Caco-2 (cell line): Measurements from ENCODE around the gene TMEM232. TPM values are rescaled to one million over a fixed set of nuclear protein-coding genes. Genes with fewer than 3 reads are reported as not detected.

ENCODE experiments used
- BruUV-seq: library from RNA; stranded (reverse); fragments of 400-500 nt; replicated peaks from 2 replicates; lab custom pipeline; 2021; lab: Mats Ljungman, UMichigan
- CTCF ChIA-PET: fragments of 300-600 bp; sonication (Branson Sonifier 250); formaldehyde crosslinking; loops from one replicate; lab custom pipeline; 2022; ENCODE audit warnings: antibody characterized with exemption; lab: Charles Lee
- POLR2A ChIA-PET: fragments of 300-600 bp; sonication (Branson Sonifier 250); formaldehyde crosslinking; loops from one replicate; lab custom pipeline; 2022; ENCODE audit warnings: antibody characterized with exemption; lab: Charles Lee
- DNase-seq, 2 experiments: peaks; one replicate each; pipeline versions ENCODE4 v3.0.0 to v3.0.0-alpha.2; 2020 to 2022
- H3K27me3 ChIP-seq: replicated peaks from 2 replicates; pipeline ENCODE4 v1.6.0; 2011; ENCODE audit warnings: low read length; ENCODE audit not compliant: control insufficient read depth, insufficient read depth
- H3K36me3 ChIP-seq: 2 replicates; pipeline ENCODE4 v1.5.1; 2011; ENCODE audit warnings: low read length; ENCODE audit not compliant: control insufficient read depth, insufficient read depth
- H3K4me1 ChIP-seq: fragments of 250-450 bp; sonication (Bioruptor Pico); 2 replicates; pipeline ENCODE4 v1.5.1; 2020; ENCODE audit warnings: mild to moderate bottlenecking
- H3K4me3 ChIP-seq: 2 replicates; pipeline ENCODE4 v1.5.1; 2011; ENCODE audit warnings: low read depth, mild to moderate bottlenecking, control low read depth, low read length
- H3K9me3 ChIP-seq: fragments of 250-450 bp; sonication (Bioruptor Pico); 2 replicates; pipeline ENCODE4 v1.5.1; 2020; ENCODE audit warnings: mild to moderate bottlenecking, moderate library complexity
- H3K27ac Mint-ChIP-seq: one replicate; pipeline ENCODE4 v1.8.0; 2022; ENCODE audit warnings: mixed read lengths; ENCODE audit not compliant: unreplicated experiment
- H3K27me3 Mint-ChIP-seq: one replicate; pipeline ENCODE4 v1.8.0; 2022; ENCODE audit warnings: mixed read lengths; ENCODE audit not compliant: insufficient read depth, unreplicated experiment
- H3K36me3 Mint-ChIP-seq: one replicate; pipeline ENCODE4 v1.8.0; 2022; ENCODE audit warnings: mild to moderate bottlenecking, mixed read lengths; ENCODE audit not compliant: insufficient read depth, unreplicated experiment
- H3K4me1 Mint-ChIP-seq: one replicate; pipeline ENCODE4 v1.8.0; 2022; ENCODE audit warnings: low read depth, mixed read lengths; ENCODE audit not compliant: unreplicated experiment
- H3K4me3 Mint-ChIP-seq: one replicate; pipeline ENCODE4 v1.8.0; 2022; ENCODE audit warnings: mild to moderate bottlenecking, moderate library complexity, mixed read lengths; ENCODE audit not compliant: unreplicated experiment
- H3K9me3 Mint-ChIP-seq: one replicate; pipeline ENCODE4 v1.8.0; 2022; ENCODE audit warnings: mixed read lengths; ENCODE audit not compliant: unreplicated experiment
- CTCF ChIP-seq, 2 experiments: fragments of 200-600 bp in 1 of 2; IDR thresholded peaks; 1 replicate in 1 of 2; 2 replicates in 1 of 2; pipeline versions ENCODE4 v1.5.1 to v1.8.0; 2011 to 2022; ENCODE audit warnings: antibody characterized with exemption in 1 of 2, control low read depth in 1 of 2, inconsistent platforms in 1 of 2, low read depth in 1 of 2, low read length in 1 of 2, mild to moderate bottlenecking in 1 of 2, moderate library complexity in 1 of 2; ENCODE audit not compliant: insufficient read depth in 1 of 2, severe bottlenecking in 1 of 2, unreplicated experiment in 1 of 2
- intact Hi-C: fragments of 100-400 bp; cut with micrococcal nuclease; formaldehyde crosslinking; loops from one replicate; pipeline ENCODE4 v1.10.0; 2022; ENCODE audit not compliant: unreplicated experiment
- total RNA-seq: library from RNA; stranded (reverse); gene quantifications from 2 replicates; pipeline ENCODE4 v1.2.3, GENCODE V29; 2022

Gene TMEM232
- total RNA-seq, 1 experiment from 2014 or later = 0.34 TPM

GRCh38 chr5:110545716-110546115 is 180.8 kb downstream of the TMEM232 start:
- H3K27me3 ChIP-seq = no peaks in the 10 kb centered on the region
- H3K4me3 Mint-ChIP-seq = no peak overlapping the region
- ChIA-PET CTCF (no interaction called here), POLR2A (no interaction called here)
- no peaks in the 10 kb centered on the region for H3K36me3 ChIP-seq
- no peaks in the 10 kb centered on the region for H3K9me3 Mint-ChIP-seq
- no peaks in the 10 kb centered on the region for H3K4me1 ChIP-seq
- BruUV-seq = no TSS peak
- TF ChIP-seq CTCF (IDR thresholded peaks at IDR 0.05; ENCODE audit: insufficient read depth in 1 of 2, low read depth in 1 of 2, low read length in 1 of 2, severe bottlenecking in 1 of 2, unreplicated experiment in 1 of 2) = no peak
- H3K4me1 Mint-ChIP-seq = no peaks in the 10 kb centered on the region
- no peak for DNase-seq
- no peaks in the 10 kb centered on the region for H3K36me3 Mint-ChIP-seq
- H3K4me3 ChIP-seq = no peak overlapping the region
- intact Hi-C loops = no loop called here
- H3K9me3 ChIP-seq = no peaks in the 10 kb centered on the region
- no peak overlapping the region for H3K27ac Mint-ChIP-seq
- H3K27me3 Mint-ChIP-seq = no peaks in the 10 kb centered on the region

GRCh38 chr5:110544603-110545002 is 181.9 kb downstream of the TMEM232 start:
- Histone ChIP-seq H3K9me3 (no peaks in the 10 kb centered on the region), H3K36me3 (no peaks in the 10 kb centered on the region), H3K4me1 (no peaks in the 10 kb centered on the region), H3K4me3 (no peak overlapping the region), H3K27me3 (no peaks in the 10 kb centered on the region)
- Mint-ChIP-seq H3K27ac (no peak overlapping the region), H3K27me3 (no peaks in the 10 kb centered on the region), H3K9me3 (no peaks in the 10 kb centered on the region), H3K36me3 (no peaks in the 10 kb centered on the region), H3K4me3 (no peak overlapping the region), H3K4me1 (no peaks in the 10 kb centered on the region)
- ChIA-PET CTCF (no interaction called here), POLR2A (no interaction called here)
- BruUV-seq = no TSS peak
- intact Hi-C loops = no loop called here
- DNase-seq = no peak
- no peak for TF ChIP-seq CTCF (IDR thresholded peaks at IDR 0.05; ENCODE audit: insufficient read depth in 1 of 2, low read depth in 1 of 2, low read length in 1 of 2, severe bottlenecking in 1 of 2, unreplicated experiment in 1 of 2)

DNA sequence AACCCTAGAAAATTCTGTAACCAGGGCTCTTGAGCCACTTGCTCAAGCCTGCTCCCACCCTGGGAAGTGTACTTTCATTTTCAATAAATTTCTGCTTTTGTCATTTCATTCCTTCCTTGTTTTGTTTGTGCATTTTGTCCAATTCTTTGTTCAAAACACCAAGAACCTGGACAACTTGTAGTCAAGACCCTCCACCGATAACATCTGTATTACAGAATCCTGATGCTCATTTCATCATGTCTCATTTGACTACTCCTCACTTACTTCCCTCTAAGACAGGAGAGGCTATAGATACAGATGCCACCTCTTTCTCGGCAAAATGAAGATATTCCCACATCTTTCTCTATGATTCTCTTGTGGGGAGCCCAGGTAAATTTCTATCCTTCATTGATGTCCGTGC is 183.5 kb downstream of the TMEM232 start:
- no peaks in the 10 kb centered on the region for H3K27me3 Mint-ChIP-seq
- no peak for TF ChIP-seq CTCF (IDR thresholded peaks at IDR 0.05; ENCODE audit: insufficient read depth in 1 of 2, low read depth in 1 of 2, low read length in 1 of 2, severe bottlenecking in 1 of 2, unreplicated experiment in 1 of 2)
- H3K4me3 Mint-ChIP-seq = no peak overlapping the region
- no peaks in the 10 kb centered on the region for H3K36me3 ChIP-seq
- no peaks in the 10 kb centered on the region for H3K9me3 ChIP-seq
- no peaks in the 10 kb centered on the region for H3K36me3 Mint-ChIP-seq
- H3K9me3 Mint-ChIP-seq = no peaks in the 10 kb centered on the region
- no peaks in the 10 kb centered on the region for H3K4me1 ChIP-seq
- no peaks in the 10 kb centered on the region for H3K27me3 ChIP-seq
- H3K4me1 Mint-ChIP-seq = no peaks in the 10 kb centered on the region
- DNase-seq = no peak
- BruUV-seq = no TSS peak
- POLR2A ChIA-PET = no interaction called here
- no peak overlapping the region for H3K4me3 ChIP-seq
- intact Hi-C loops = no loop called here
- CTCF ChIA-PET = no interaction called here
- H3K27ac Mint-ChIP-seq = no peak overlapping the region
